ENCODE results near the gene CCNA1. TPM values are rescaled to one million over a fixed set of nuclear protein-coding genes. Genes with fewer than 3 reads are reported as not detected.

CCNA1 gene
- total RNA-seq, 1 experiment from 2014 or later = 2.7 TPM

DNA sequence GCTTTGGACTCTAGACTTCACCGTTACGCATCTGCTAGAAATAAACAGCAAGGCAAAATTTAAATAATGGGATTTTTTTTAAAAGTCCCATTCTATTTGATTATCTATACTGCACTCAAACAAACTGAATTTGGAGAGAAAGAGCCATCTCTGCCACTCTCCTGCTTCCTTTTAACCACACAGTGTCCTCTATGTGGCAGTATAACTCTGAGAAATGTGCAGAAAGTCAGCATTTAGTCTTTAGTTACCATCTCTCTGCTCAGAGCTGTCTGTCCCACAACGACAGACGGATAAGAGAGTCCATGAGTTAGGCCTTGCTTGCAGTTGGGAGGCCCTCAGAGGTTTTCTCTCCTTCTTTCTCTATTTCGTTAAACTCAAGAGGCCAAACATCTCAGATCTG lies 21.2 kb downstream of the CCNA1 start:
- no peak for DNase-seq (ENCODE audit: low spot score)

DNA sequence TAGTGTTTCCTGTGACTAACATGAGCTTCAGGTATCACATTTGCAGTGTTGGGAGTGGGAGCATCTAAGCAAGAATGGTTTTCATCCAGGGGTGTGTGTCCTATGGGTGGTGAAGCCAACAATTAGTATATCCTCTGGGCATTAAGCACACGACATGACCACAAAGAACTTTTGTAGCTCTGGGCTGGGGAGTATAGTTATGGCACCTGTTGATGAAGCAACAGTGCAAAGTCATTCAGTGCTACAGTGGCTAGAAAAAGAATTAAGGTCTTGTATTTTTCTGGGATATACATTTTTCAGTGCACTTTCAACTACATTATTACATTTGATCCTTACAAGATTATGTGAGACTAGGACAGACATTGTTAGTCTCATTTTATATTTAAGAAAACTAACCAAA lies 21.8 kb downstream of the CCNA1 start:
- DNase-seq (ENCODE audit: low spot score) = no peak

DNA sequence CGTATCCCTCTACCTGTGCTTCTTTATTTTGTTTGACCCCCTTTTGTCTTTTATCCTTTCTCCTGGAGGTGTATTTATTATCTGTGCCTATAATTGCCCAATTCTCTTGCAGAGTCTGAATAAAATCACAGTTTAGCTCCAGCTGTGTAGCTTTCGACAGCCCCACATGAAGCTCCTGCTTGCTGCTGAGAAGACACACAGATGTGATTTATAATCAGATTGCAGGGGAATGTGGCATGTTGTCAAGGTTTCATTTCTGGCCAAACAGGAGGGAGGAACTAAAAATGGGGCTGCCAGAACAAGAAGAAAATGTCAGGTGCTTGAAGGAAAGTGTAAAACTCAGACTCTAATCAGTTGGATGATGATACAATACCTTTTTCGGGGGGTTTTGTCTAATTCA lies 22.7 kb downstream of the CCNA1 start:
- DNase-seq (ENCODE audit: low spot score) = no peak

DNA sequence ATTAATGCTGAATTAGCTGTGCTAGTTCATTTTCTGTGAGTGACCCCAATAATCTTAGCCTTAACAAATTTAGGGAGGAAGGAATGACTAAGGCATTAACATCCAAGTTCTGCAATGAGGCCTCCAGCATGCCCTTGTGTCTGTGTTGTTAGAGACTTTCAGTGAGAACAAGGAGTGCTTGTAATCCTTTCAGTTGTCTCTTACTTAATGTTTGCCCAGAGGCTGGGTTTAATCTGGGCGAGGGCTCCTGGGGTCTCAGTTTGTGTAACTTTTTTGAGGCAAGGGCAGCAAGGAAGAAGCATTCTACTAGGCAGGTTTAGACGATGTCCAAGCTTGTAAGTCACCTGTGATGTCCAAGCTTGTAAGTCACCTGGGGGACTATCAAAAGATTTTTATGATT lies 24.3 kb downstream of the CCNA1 start:
- DNase-seq (ENCODE audit: low spot score) = no peak

DNA sequence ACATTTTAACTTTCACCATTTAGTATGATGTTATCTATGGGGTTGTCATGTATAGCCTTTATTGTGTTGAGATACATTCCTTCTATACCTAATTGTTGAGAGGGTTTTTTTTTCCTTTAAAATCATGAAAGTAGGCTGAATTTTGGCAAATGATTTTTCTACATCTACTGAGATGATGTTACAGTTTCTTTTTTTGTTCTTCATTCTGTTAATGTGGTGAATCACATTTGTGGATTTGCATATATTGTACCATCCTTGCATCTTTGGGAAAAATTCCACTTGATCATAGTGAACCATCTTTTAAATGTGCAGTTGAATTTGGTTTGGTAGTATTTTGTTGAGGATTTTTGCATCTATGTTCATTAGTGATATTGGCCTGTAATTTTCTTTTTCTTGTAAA lies 29.2 kb downstream of the CCNA1 start:
- no peak for DNase-seq (ENCODE audit: low spot score)

DNA sequence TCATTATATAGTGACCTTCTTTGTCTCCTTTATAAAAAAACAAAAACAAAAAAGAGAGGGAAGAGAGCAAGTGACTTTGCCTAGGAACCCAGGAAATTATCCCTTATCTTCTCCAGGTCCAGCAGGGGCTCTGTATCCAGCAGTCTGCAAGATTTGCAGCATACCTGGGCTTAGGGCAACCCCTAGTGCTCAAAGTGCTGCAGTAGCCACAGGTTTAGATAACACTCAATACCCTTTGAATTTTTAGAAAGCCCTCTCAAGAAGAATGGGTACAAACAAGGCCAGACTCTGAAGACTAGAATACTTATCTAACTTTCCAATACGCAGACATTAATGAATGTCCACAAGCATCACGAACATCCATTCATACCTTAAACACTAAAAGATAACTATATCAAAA lies 43.2 kb downstream of the CCNA1 start:
- DNase-seq (ENCODE audit: low spot score) = no peak

DNA sequence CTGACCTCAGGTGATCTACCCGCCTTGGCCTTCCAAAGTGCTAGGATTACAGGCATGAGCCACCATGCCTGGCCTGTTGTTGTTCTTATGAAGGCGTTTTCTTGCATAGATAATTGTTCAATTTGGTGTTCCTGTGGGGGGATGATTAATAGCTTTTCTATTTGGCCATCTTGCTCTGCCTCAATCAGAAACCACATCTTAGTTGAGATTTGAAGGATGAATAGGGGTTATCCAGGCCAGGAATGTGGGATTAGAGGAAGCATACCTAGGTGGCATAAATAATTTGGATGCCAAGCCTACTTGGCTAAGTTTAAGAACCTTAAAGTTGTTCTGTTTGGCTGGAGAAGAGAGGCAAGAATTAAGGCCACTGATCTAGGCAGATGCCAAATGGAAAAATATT lies 44.4 kb downstream of the CCNA1 start:
- no peak for DNase-seq (ENCODE audit: low spot score)

DNA sequence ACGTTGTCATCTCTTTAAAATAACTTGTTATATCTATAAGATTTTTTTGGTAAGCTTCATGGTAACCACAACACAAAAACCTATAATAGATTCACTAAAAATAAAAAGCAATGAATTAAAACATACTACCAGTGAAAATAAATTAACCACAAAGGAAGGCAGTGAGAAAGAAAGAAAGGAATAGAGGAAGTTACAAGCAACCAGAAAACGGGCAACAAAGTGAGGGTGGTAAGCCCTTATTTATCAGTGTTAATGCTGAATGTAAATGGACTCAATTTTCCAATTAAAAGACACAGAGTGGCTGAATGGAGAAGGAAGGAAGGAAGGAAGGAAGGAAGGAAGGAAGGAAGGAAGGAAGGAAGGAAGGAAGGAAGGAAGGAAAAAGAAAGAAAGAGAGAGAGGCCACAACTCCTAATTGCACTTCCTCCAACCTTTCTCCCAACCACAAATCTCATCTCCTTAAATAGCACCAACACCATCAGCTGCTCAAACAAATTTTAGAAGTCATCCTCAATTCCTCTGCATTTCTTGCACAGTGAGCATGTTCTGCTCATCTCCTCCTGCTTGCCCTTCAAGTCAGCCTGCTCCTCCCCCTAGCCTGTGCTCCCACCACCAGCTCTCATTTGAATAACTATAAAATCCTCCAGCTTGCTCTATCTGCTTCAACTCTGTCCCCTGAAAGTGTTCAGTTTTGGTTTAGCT lies 48.6 kb downstream of the CCNA1 start:
- no peak for DNase-seq (ENCODE audit: low spot score)

DNA sequence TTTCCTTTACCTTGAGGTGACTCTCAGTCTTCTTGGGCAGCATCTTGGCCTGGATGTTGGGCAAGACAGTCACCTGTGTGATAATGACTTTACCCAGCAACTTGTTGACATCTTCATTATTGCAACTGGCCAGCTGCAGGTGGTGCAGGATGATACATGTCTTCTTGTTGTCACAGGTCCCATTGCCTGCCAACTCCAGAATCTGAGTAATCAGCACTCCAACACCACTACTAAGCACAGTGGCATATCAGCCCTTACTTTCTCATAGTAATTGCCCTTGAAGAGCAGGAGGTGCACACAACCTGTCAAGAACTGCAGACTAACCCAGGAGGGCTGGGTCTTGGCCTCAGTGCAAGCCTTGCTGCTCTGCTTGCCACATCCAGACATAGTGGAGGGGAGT lies 57.8 kb downstream of the CCNA1 start:
- no peak for DNase-seq (ENCODE audit: low spot score)

Other genes starting within 250 kb of the CCNA1 start
- gene SOHLH2, start 217.9 kb upstream of the CCNA1 start, total RNA-seq (2014; rRNA removed; shearing (Covaris generic)) = 0.33 TPM in 1 of 2 replicates, not detected in the other
- gene CCDC169, start 134.7 kb upstream of the CCNA1 start, total RNA-seq (2014; rRNA removed; shearing (Covaris generic)) = 2.3 and 5.7 TPM in 2 replicates
- 45.3 and 69.4 TPM in 2 replicates for gene SPART, start 86.1 kb upstream of the CCNA1 start, total RNA-seq (2014; rRNA removed; shearing (Covaris generic))
- not detected in 2 replicates for gene SERTM1, start 241.5 kb downstream of the CCNA1 start, total RNA-seq (2014; rRNA removed; shearing (Covaris generic))

All from H4 (cell line).